ENCODE data around the gene RASSF8.

The RASSF8 gene

GRCh38 chr12:25958428-25959070 is at the start of gene RASSF8:
TSS of gene RASSF8 (plus strand) at chr12:25958682. CDS start at chr12:26055344, 96,662 bp downstream.
- Histone ChIP-seq H3K4me1 (peaks cover 6 to 20% (median 12%) of the 10 kb centered on the region in 10 experiments; a peak in 14 of 20 replicates), H3K36me3 (no peaks in the 10 kb centered on the region), H3K9ac (peak within 1 kb of the TSS; percentile 72 to 90 (median 82)), H3K27ac (peak within 1 kb of the TSS; percentile 56 to 86 (median 72)), H3K4me3 (peak within 1 kb of the TSS; percentile 66 to 92 (median 82)), H4K20me1 (peaks cover 0 to 14% (median 0%) of the 10 kb centered on the region in 11 experiments; a peak in 7 of 22 replicates), H3K27me3 (peaks cover 32 to 66% (median 54%) of the 10 kb centered on the region in 11 experiments), H3K9me3 (replicated peaks in 1 of 11) (no peaks in the 10 kb centered on the region), H3K4me2 (peak within 1 kb of the TSS; percentile 88 to 98 (median 95))
- no peak for TF ChIP-seq Cebpa-rat (IDR thresholded peaks at IDR 0.05)

- H3K4me1 ChIP-seq, result no peaks in the 10 kb centered on the region
- H4K20me1 ChIP-seq, result no peaks in the 10 kb centered on the region
- H3K27ac ChIP-seq, result no peak overlapping the region
- no peaks in the 10 kb centered on the region for H3K27me3 ChIP-seq
- H3K4me2 ChIP-seq, result no peak overlapping the region
- H3K9ac ChIP-seq, result no peak overlapping the region
- H3K36me3 ChIP-seq, result no peaks in the 10 kb centered on the region
- no peak for TF ChIP-seq Cebpa-rat (IDR thresholded peaks at IDR 0.05)
- 0 out of 22 replicates have a peak, but pooled peaks cover 0 to 4% (median 0%) of the 10 kb centered on the region in 11 experiments for H3K9me3 ChIP-seq (replicated peaks in 1 of 11)
- H3K4me3 ChIP-seq, result no peak overlapping the region
Observed at GRCh38 chr12:25914551-25914950, 43.9 kb upstream of the RASSF8 start.

- Histone ChIP-seq H4K20me1 (no peaks in the 10 kb centered on the region), H3K27me3 (no peaks in the 10 kb centered on the region), H3K4me3 (no peak overlapping the region), H3K27ac (no peak overlapping the region), H3K4me2 (no peak overlapping the region; a peak in 1 of 22 replicates), H3K4me1 (peaks cover 0 to 8% (median 0%) of the 10 kb centered on the region in 10 experiments; a peak in 2 of 20 replicates), H3K9me3 (replicated peaks in 1 of 11) (no peaks in the 10 kb centered on the region), H3K9ac (no peak overlapping the region), H3K36me3 (no peaks in the 10 kb centered on the region)
- no peak for TF ChIP-seq Cebpa-rat (IDR thresholded peaks at IDR 0.05)
Observed at GRCh38 chr12:25924491-25925001, 33.9 kb upstream of the RASSF8 start.

- no peak for TF ChIP-seq Cebpa-rat (IDR thresholded peaks at IDR 0.05)
- Histone ChIP-seq H3K9ac (no peak overlapping the region), H4K20me1 (no peaks in the 10 kb centered on the region), H3K4me3 (no peak overlapping the region), H3K9me3 (replicated peaks in 1 of 11) (no peaks in the 10 kb centered on the region), H3K27me3 (no peaks in the 10 kb centered on the region), H3K27ac (no peak overlapping the region), H3K4me1 (peaks cover 0 to 8% (median 0%) of the 10 kb centered on the region in 10 experiments; a peak in 2 of 20 replicates), H3K4me2 (peak overlapping the region in 4 of 11 experiments; percentile 6 to 22 (median 18); a peak in 3 of 22 replicates), H3K36me3 (no peaks in the 10 kb centered on the region)
Observed at GRCh38 chr12:25925064-25925463, 33.4 kb upstream of the RASSF8 start.

- no peak for TF ChIP-seq Cebpa-rat (IDR thresholded peaks at IDR 0.05)
- H3K4me2 ChIP-seq, result no peak overlapping the region
- no peaks in the 10 kb centered on the region for H3K27me3 ChIP-seq
- no peak overlapping the region for H3K9ac ChIP-seq
- no peak overlapping the region for H3K27ac ChIP-seq
- H3K4me1 ChIP-seq, result peaks cover 0 to 8% (median 0%) of the 10 kb centered on the region in 10 experiments; a peak in 2 of 20 replicates
- H3K9me3 ChIP-seq (replicated peaks in 1 of 11), result no peaks in the 10 kb centered on the region
- H3K4me3 ChIP-seq, result no peak overlapping the region
- no peaks in the 10 kb centered on the region for H4K20me1 ChIP-seq
- no peaks in the 10 kb centered on the region for H3K36me3 ChIP-seq
Observed at GRCh38 chr12:25926536-25926935, 31.9 kb upstream of the RASSF8 start.

- no peak overlapping the region for H3K4me2 ChIP-seq
- no peak overlapping the region for H3K4me3 ChIP-seq
- H3K27ac ChIP-seq, result no peak overlapping the region
- peaks cover 0 to 10% (median 0%) of the 10 kb centered on the region in 10 experiments; a peak in 3 of 20 replicates for H3K4me1 ChIP-seq
- no peaks in the 10 kb centered on the region for H3K27me3 ChIP-seq
- H3K9ac ChIP-seq, result no peak overlapping the region
- no peaks in the 10 kb centered on the region for H3K36me3 ChIP-seq
- no peak for TF ChIP-seq Cebpa-rat (IDR thresholded peaks at IDR 0.05)
- no peaks in the 10 kb centered on the region for H4K20me1 ChIP-seq
- H3K9me3 ChIP-seq (replicated peaks in 1 of 11), result no peaks in the 10 kb centered on the region
Observed at GRCh38 chr12:25929142-25929541, 29.3 kb upstream of the RASSF8 start.

- Histone ChIP-seq H3K27me3 (no peaks in the 10 kb centered on the region), H3K4me3 (no peak overlapping the region), H3K4me2 (no peak overlapping the region), H3K9ac (no peak overlapping the region), H3K36me3 (no peaks in the 10 kb centered on the region), H3K4me1 (peaks cover 0 to 6% (median 0%) of the 10 kb centered on the region in 10 experiments; a peak in 2 of 20 replicates), H3K9me3 (replicated peaks in 1 of 11) (no peaks in the 10 kb centered on the region), H4K20me1 (no peaks in the 10 kb centered on the region), H3K27ac (no peak overlapping the region)
- TF ChIP-seq Cebpa-rat (IDR thresholded peaks at IDR 0.05), result no peak
Observed at GRCh38 chr12:25932971-25933370, 25.5 kb upstream of the RASSF8 start.

GRCh38 chr12:25934456-25934855 is 24.0 kb upstream of the RASSF8 start:
- TF ChIP-seq Cebpa-rat (IDR thresholded peaks at IDR 0.05), result no peak
- peaks cover 0 to 14% (median 8%) of the 10 kb centered on the region in 10 experiments; a peak in 9 of 20 replicates for H3K4me1 ChIP-seq
- no peak overlapping the region for H3K27ac ChIP-seq
- no peak overlapping the region for H3K9ac ChIP-seq
- no peaks in the 10 kb centered on the region for H3K36me3 ChIP-seq
- no peak overlapping the region for H3K4me3 ChIP-seq
- no peak overlapping the region for H3K4me2 ChIP-seq
- no peaks in the 10 kb centered on the region for H3K27me3 ChIP-seq
- H4K20me1 ChIP-seq, result no peaks in the 10 kb centered on the region
- no peaks in the 10 kb centered on the region for H3K9me3 ChIP-seq (replicated peaks in 1 of 11)

GRCh38 chr12:25935355-25936144 is 22.9 kb upstream of the RASSF8 start:
- no peaks in the 10 kb centered on the region for H3K9me3 ChIP-seq (replicated peaks in 1 of 11)
- H3K27me3 ChIP-seq, result no peaks in the 10 kb centered on the region
- no peak overlapping the region for H3K4me2 ChIP-seq
- no peaks in the 10 kb centered on the region for H4K20me1 ChIP-seq
- peaks cover 0 to 14% (median 8%) of the 10 kb centered on the region in 10 experiments; a peak in 10 of 20 replicates for H3K4me1 ChIP-seq
- no peak overlapping the region for H3K4me3 ChIP-seq
- no peak overlapping the region for H3K27ac ChIP-seq
- no peaks in the 10 kb centered on the region for H3K36me3 ChIP-seq
- no peak for TF ChIP-seq Cebpa-rat (IDR thresholded peaks at IDR 0.05)
- no peak overlapping the region for H3K9ac ChIP-seq
